ENCODE measurements around the gene ZNF197. TPM values are rescaled to one million over a fixed set of nuclear protein-coding genes. Genes with fewer than 3 reads are reported as not detected.

The ZNF197 gene
- total RNA-seq, 1 experiment from 2014 or later, result 10.4 TPM

- TF ChIP-seq CTCF (conservative IDR thresholded peaks at IDR 0.05; ENCODE audit: low read depth, low read length), result no peak
- no peak for TF ChIP-seq EZH2phosphoT487 (IDR thresholded peaks at IDR 0.05; ENCODE audit: borderline replicate concordance, low read length)
- no peak for TF ChIP-seq EZH2 (IDR thresholded peaks at IDR 0.05; ENCODE audit: low read length, unreplicated experiment)
- no peaks in the 10 kb centered on the region for H3K9me3 ChIP-seq (ENCODE audit: low read length)
- CTCF ChIA-PET, result no interaction called here
- no peaks in the 10 kb centered on the region for H4K20me1 ChIP-seq (ENCODE audit: low read length)
- POLR2A ChIA-PET (ENCODE audit: unreplicated experiment), result no interaction called here
- BruUV-seq (replicated peaks), result no TSS peak
- no peak overlapping the region for H2AFZ ChIP-seq (ENCODE audit: low read length)
- H3K4me3 ChIP-seq (ENCODE audit: low read length), result peak overlapping the region; percentile 74
- intact Hi-C loops (cut with micrococcal nuclease), result loop anchor here (2.0 to 10.0 kb wide), 2 partner anchors 117 to 235 kb away; no protein-coding TSS in a partner anchor
- DNase-seq (no peak), ATAC-seq (no peak)
- H3K79me2 ChIP-seq (ENCODE audit: low read length), result peaks cover 32% of the 10 kb centered on the region
- no peaks in the 10 kb centered on the region for H3K9me2 ChIP-seq (replicated peaks; ENCODE audit: low read length)
- no peak overlapping the region for H3K9ac ChIP-seq (ENCODE audit: low read length)
- H3K27me3 ChIP-seq (ENCODE audit: low read length), result no peaks in the 10 kb centered on the region
- H3F3A ChIP-seq (ENCODE audit: low read length, unreplicated experiment), result no peaks in the 10 kb centered on the region
- peaks cover 43% of the 10 kb centered on the region for H3K36me3 ChIP-seq (ENCODE audit: low read depth, low read length)
- H3K4me2 ChIP-seq (ENCODE audit: low read length), result peak overlapping the region; percentile 88
- H3K4me1 ChIP-seq (ENCODE audit: insufficient read depth, low read length), result peaks cover 3% of the 10 kb centered on the region; the same call in 1 of the 2 replicates
- no peak overlapping the region for H3K27ac ChIP-seq (ENCODE audit: low read length)
Measured at GRCh38 chr3:44649709-44650108, 24.9 kb downstream of the ZNF197 start.

- POLR2A ChIA-PET (ENCODE audit: unreplicated experiment), result no interaction called here
- DNase-seq (no peak), ATAC-seq (no peak)
- Histone ChIP-seq H3K4me1 (ENCODE audit: insufficient read depth, low read length) (no peaks in the 10 kb centered on the region), H3K9me3 (ENCODE audit: low read length) (peaks cover 25% of the 10 kb centered on the region), H3K4me2 (ENCODE audit: low read length) (no peak overlapping the region), H3K36me3 (ENCODE audit: low read depth, low read length) (peaks cover 83% of the 10 kb centered on the region), H2AFZ (ENCODE audit: low read length) (no peak overlapping the region), H3K27ac (ENCODE audit: low read length) (no peak overlapping the region), H3F3A (ENCODE audit: low read length, unreplicated experiment) (no peaks in the 10 kb centered on the region), H3K9ac (ENCODE audit: low read length) (no peak overlapping the region), H3K27me3 (ENCODE audit: low read length) (no peaks in the 10 kb centered on the region), H4K20me1 (ENCODE audit: low read length) (no peaks in the 10 kb centered on the region), H3K4me3 (ENCODE audit: low read length) (no peak overlapping the region), H3K79me2 (ENCODE audit: low read length) (peaks cover 27% of the 10 kb centered on the region), H3K9me2 (replicated peaks; ENCODE audit: low read length) (no peaks in the 10 kb centered on the region)
- CTCF ChIA-PET, result no interaction called here
- intact Hi-C loops (cut with micrococcal nuclease), result no loop called here
- no TSS peak for BruUV-seq (replicated peaks)
- TF ChIP-seq EZH2 (IDR thresholded peaks at IDR 0.05; ENCODE audit: low read length, unreplicated experiment) (no peak), CTCF (conservative IDR thresholded peaks at IDR 0.05; ENCODE audit: low read depth, low read length) (no peak), EZH2phosphoT487 (IDR thresholded peaks at IDR 0.05; ENCODE audit: borderline replicate concordance, low read length) (no peak)
Measured at GRCh38 chr3:44654039-44654438, 29.2 kb downstream of the ZNF197 start.

- CTCF ChIA-PET, result no interaction called here
- H3F3A ChIP-seq (ENCODE audit: low read length, unreplicated experiment), result no peaks in the 10 kb centered on the region
- no peak for DNase-seq
- no peaks in the 10 kb centered on the region for H3K4me1 ChIP-seq (ENCODE audit: insufficient read depth, low read length)
- peaks cover 34% of the 10 kb centered on the region for H3K9me3 ChIP-seq (ENCODE audit: low read length)
- TF ChIP-seq EZH2phosphoT487 (IDR thresholded peaks at IDR 0.05; ENCODE audit: borderline replicate concordance, low read length), result no peak
- no peak for TF ChIP-seq EZH2 (IDR thresholded peaks at IDR 0.05; ENCODE audit: low read length, unreplicated experiment)
- TF ChIP-seq CTCF (conservative IDR thresholded peaks at IDR 0.05; ENCODE audit: low read depth, low read length), result no peak
- intact Hi-C loops (cut with micrococcal nuclease), result no loop called here
- ATAC-seq, result no peak
- H2AFZ ChIP-seq (ENCODE audit: low read length), result no peak overlapping the region
- peaks cover 10% of the 10 kb centered on the region; the same call in 1 of the 2 replicates for H3K79me2 ChIP-seq (ENCODE audit: low read length)
- no peaks in the 10 kb centered on the region for H3K9me2 ChIP-seq (replicated peaks; ENCODE audit: low read length)
- TSS peak; percentile 6 for BruUV-seq (replicated peaks)
- POLR2A ChIA-PET (ENCODE audit: unreplicated experiment), result interaction anchor here (0.7 kb wide), 1 partner anchor 228 kb away, joined by 3 read pairs; no protein-coding TSS in a partner anchor
- H3K27ac ChIP-seq (ENCODE audit: low read length), result no peak overlapping the region
- no peak overlapping the region for H3K4me2 ChIP-seq (ENCODE audit: low read length)
- no peak overlapping the region for H3K9ac ChIP-seq (ENCODE audit: low read length)
- peaks cover 78% of the 10 kb centered on the region for H3K36me3 ChIP-seq (ENCODE audit: low read depth, low read length)
- no peak overlapping the region for H3K4me3 ChIP-seq (ENCODE audit: low read length)
- H4K20me1 ChIP-seq (ENCODE audit: low read length), result no peaks in the 10 kb centered on the region
- H3K27me3 ChIP-seq (ENCODE audit: low read length), result no peaks in the 10 kb centered on the region
Measured at GRCh38 chr3:44659015-44659414, 34.2 kb downstream of the ZNF197 start.

Measured in PC-3 (cell line).